Activated naive CD4-positive, alpha-beta T cell treated with anti-CD3 and anti-CD28 coated beads for 36 hours (primary cell): ENCODE results near the gene AMIGO3. TPM values are rescaled to one million over a fixed set of nuclear protein-coding genes. Genes with fewer than 3 reads are reported as not detected.

Experiments
- CTCF ChIA-PET: fragments of 350-600 bp; sonication (Branson Sonifier 250); formaldehyde crosslinking; loops from one replicate; lab custom pipeline; 2021; ENCODE audit warnings: antibody characterized with exemption; lab: Charles Lee
- DNase-seq: peaks from one replicate; pipeline ENCODE4 v3.0.0-alpha.2; 2020
- H3K27ac Mint-ChIP-seq: one replicate; pipeline ENCODE4 v1.8.0; 2021; ENCODE audit warnings: mild to moderate bottlenecking, mixed read lengths
- H3K27me3 Mint-ChIP-seq: one replicate; pipeline ENCODE4 v1.8.0; 2021; ENCODE audit warnings: low read depth, mixed read lengths
- H3K36me3 Mint-ChIP-seq: one replicate; pipeline ENCODE4 v1.8.0; 2021; ENCODE audit warnings: low read depth, mixed read lengths
- H3K4me1 Mint-ChIP-seq: one replicate; pipeline ENCODE4 v1.8.0; 2021; ENCODE audit warnings: low read depth, mixed read lengths
- H3K4me3 Mint-ChIP-seq: one replicate; pipeline ENCODE4 v1.8.0; 2021; ENCODE audit warnings: mild to moderate bottlenecking, moderate library complexity, mixed read lengths
- H3K9me3 Mint-ChIP-seq: one replicate; pipeline ENCODE4 v1.8.0; 2021; ENCODE audit warnings: mixed read lengths
- intact Hi-C: fragments of 100-400 bp; cut with micrococcal nuclease; formaldehyde crosslinking; loops from one replicate; pipeline ENCODE4 v1.15.1; 2023
- total RNA-seq, 2 experiments: library from RNA; stranded (reverse); gene quantifications; one replicate each; pipeline ENCODE4 v1.2.3, GENCODE V29; 2021

Gene AMIGO3
- total RNA-seq, 2 experiments from 2014 or later, result not detected

GRCh38 chr3:49740427-49740826, 20.9 kb upstream of the AMIGO3 start:
- no peak overlapping the region for H3K27ac Mint-ChIP-seq
- intact Hi-C loops, result no loop called here
- H3K9me3 Mint-ChIP-seq, result no peaks in the 10 kb centered on the region
- H3K4me1 Mint-ChIP-seq, result peaks cover 6% of the 10 kb centered on the region
- peaks cover 21% of the 10 kb centered on the region for H3K36me3 Mint-ChIP-seq
- no peaks in the 10 kb centered on the region for H3K27me3 Mint-ChIP-seq
- CTCF ChIA-PET, result no interaction called here
- no peak overlapping the region for H3K4me3 Mint-ChIP-seq
- no peak for DNase-seq

GRCh38 chr3:49738067-49738713, 18.7 kb upstream of the AMIGO3 start:
- H3K27me3 Mint-ChIP-seq, result no peaks in the 10 kb centered on the region
- peaks cover 6% of the 10 kb centered on the region for H3K4me1 Mint-ChIP-seq
- CTCF ChIA-PET, result no interaction called here
- H3K27ac Mint-ChIP-seq, result peak overlapping the region; percentile 32
- no peak overlapping the region for H3K4me3 Mint-ChIP-seq
- H3K36me3 Mint-ChIP-seq, result peaks cover 18% of the 10 kb centered on the region
- intact Hi-C loops, result no loop called here
- DNase-seq, result no peak
- no peaks in the 10 kb centered on the region for H3K9me3 Mint-ChIP-seq

- H3K4me3 Mint-ChIP-seq, result no peak overlapping the region
- no peaks in the 10 kb centered on the region for H3K9me3 Mint-ChIP-seq
- CTCF ChIA-PET, result no interaction called here
- intact Hi-C loops, result no loop called here
- peaks cover 2% of the 10 kb centered on the region for H3K4me1 Mint-ChIP-seq
- peaks cover 25% of the 10 kb centered on the region for H3K36me3 Mint-ChIP-seq
- no peaks in the 10 kb centered on the region for H3K27me3 Mint-ChIP-seq
- DNase-seq, result no peak
- no peak overlapping the region for H3K27ac Mint-ChIP-seq
Observed at GRCh38 chr3:49734752-49735151, 15.3 kb upstream of the AMIGO3 start.

- CTCF ChIA-PET, result no interaction called here
- no peaks in the 10 kb centered on the region for H3K27me3 Mint-ChIP-seq
- H3K36me3 Mint-ChIP-seq, result peaks cover 25% of the 10 kb centered on the region
- H3K4me1 Mint-ChIP-seq, result peaks cover under 1% of the 10 kb centered on the region
- intact Hi-C loops, result no loop called here
- H3K27ac Mint-ChIP-seq, result no peak overlapping the region
- no peak overlapping the region for H3K4me3 Mint-ChIP-seq
- no peak for DNase-seq
- H3K9me3 Mint-ChIP-seq, result no peaks in the 10 kb centered on the region
Observed at GRCh38 chr3:49733551-49733950, 14.1 kb upstream of the AMIGO3 start.

- Mint-ChIP-seq H3K4me3 (no peak overlapping the region), H3K27ac (no peak overlapping the region), H3K36me3 (peaks cover 20% of the 10 kb centered on the region), H3K4me1 (no peaks in the 10 kb centered on the region), H3K27me3 (no peaks in the 10 kb centered on the region), H3K9me3 (no peaks in the 10 kb centered on the region)
- intact Hi-C loops, result no loop called here
- CTCF ChIA-PET, result interaction anchor here (0.6 kb wide), 1 partner anchor 1894 kb away, joined by 3 read pairs; no protein-coding TSS in a partner anchor
- no peak for DNase-seq
Observed at GRCh38 chr3:49732597-49732996, 13.1 kb upstream of the AMIGO3 start.

- intact Hi-C loops, result loop anchor here (10.0 kb wide), 1 partner anchor 705 kb away; the partner anchor contains the start of genes IMPDH2 and NDUFAF3
- peaks cover 12% of the 10 kb centered on the region for H3K36me3 Mint-ChIP-seq
- H3K27me3 Mint-ChIP-seq, result no peaks in the 10 kb centered on the region
- H3K27ac Mint-ChIP-seq, result no peak overlapping the region
- DNase-seq, result no peak
- CTCF ChIA-PET, result interaction anchor here (0.7 to 1.1 kb wide), 3 partner anchors 58 to 123 kb away, joined by 3 to 6 read pairs (median 4); no protein-coding TSS in a partner anchor
- no peaks in the 10 kb centered on the region for H3K9me3 Mint-ChIP-seq
- H3K4me3 Mint-ChIP-seq, result no peak overlapping the region
- no peaks in the 10 kb centered on the region for H3K4me1 Mint-ChIP-seq
Observed at GRCh38 chr3:49729966-49730609, 10.6 kb upstream of the AMIGO3 start.

GRCh38 chr3:49727924-49728361, 8.5 kb upstream of the AMIGO3 start:
- Mint-ChIP-seq H3K4me3 (no peak overlapping the region), H3K4me1 (peaks cover 10% of the 10 kb centered on the region), H3K27ac (no peak overlapping the region), H3K9me3 (no peaks in the 10 kb centered on the region), H3K27me3 (no peaks in the 10 kb centered on the region), H3K36me3 (peaks cover 15% of the 10 kb centered on the region)
- CTCF ChIA-PET, result interaction anchor here (0.9 kb wide), 1 partner anchor 9 kb away, joined by 3 read pairs; the partner anchor contains the start of gene AMIGO3
- no peak for DNase-seq
- intact Hi-C loops, result loop anchor here (10.0 kb wide), 1 partner anchor 703 kb away; the partner anchor contains the start of genes IMPDH2 and NDUFAF3

GRCh38 chr3:49727154-49727923, 7.9 kb upstream of the AMIGO3 start:
- Mint-ChIP-seq H3K9me3 (no peaks in the 10 kb centered on the region), H3K27ac (no peak overlapping the region), H3K4me1 (peaks cover 16% of the 10 kb centered on the region), H3K27me3 (no peaks in the 10 kb centered on the region), H3K4me3 (no peak overlapping the region), H3K36me3 (peaks cover 15% of the 10 kb centered on the region)
- CTCF ChIA-PET, result interaction anchor here (0.9 kb wide), 1 partner anchor 8 kb away, joined by 3 read pairs; the partner anchor contains the start of gene AMIGO3
- DNase-seq, result no peak
- intact Hi-C loops, result loop anchor here (10.0 kb wide), 1 partner anchor 703 kb away; the partner anchor contains the start of genes IMPDH2 and NDUFAF3

- intact Hi-C loops, result loop anchor here (2.0 to 10.0 kb wide), 2 partner anchors 51 to 701 kb away; partner anchors contain the start of genes APEH, IMPDH2 and NDUFAF3
- no peak overlapping the region for H3K27ac Mint-ChIP-seq
Observed at GRCh38 chr3:49725906-49726681, 6.6 kb upstream of the AMIGO3 start.

GRCh38 chr3:49724586-49724985, 5.1 kb upstream of the AMIGO3 start:
- peak; percentile 66 for DNase-seq

More at GRCh38 chr3:49725906-49726681, 6.6 kb upstream of the AMIGO3 start:
- no peak for DNase-seq
- H3K36me3 Mint-ChIP-seq, result peaks cover 14% of the 10 kb centered on the region
- H3K4me3 Mint-ChIP-seq, result no peak overlapping the region
- no peaks in the 10 kb centered on the region for H3K9me3 Mint-ChIP-seq
- CTCF ChIA-PET, result interaction anchor here (1.2 kb wide), 1 partner anchor 114 kb away, joined by 4 read pairs; no protein-coding TSS in a partner anchor
- peaks cover 19% of the 10 kb centered on the region for H3K4me1 Mint-ChIP-seq
- H3K27me3 Mint-ChIP-seq, result no peaks in the 10 kb centered on the region

More at GRCh38 chr3:49724586-49724985, 5.1 kb upstream of the AMIGO3 start:
- CTCF ChIA-PET, result no interaction called here
- no peaks in the 10 kb centered on the region for H3K27me3 Mint-ChIP-seq
- H3K4me3 Mint-ChIP-seq, result peak overlapping the region; percentile 96
- H3K36me3 Mint-ChIP-seq, result peaks cover 13% of the 10 kb centered on the region
- H3K27ac Mint-ChIP-seq, result peak overlapping the region; percentile 95
- intact Hi-C loops, result loop anchor here (1.0 to 10.0 kb wide), 6 partner anchors 37 to 700 kb away; partner anchors contain the start of genes APEH, IMPDH2, IP6K1 and MST1
- H3K4me1 Mint-ChIP-seq, result peaks cover 28% of the 10 kb centered on the region
- H3K9me3 Mint-ChIP-seq, result no peaks in the 10 kb centered on the region
